GM19099 (cell line): ENCODE data around the gene SMARCAD1.

Experiments used
- POLR2A ChIP-seq: IDR thresholded peaks from 3 replicates; pipeline ENCODE4 v1.6.1; 2011; ENCODE audit warnings: low read depth; ENCODE audit not compliant: insufficient read length; ENCODE audit errors: extremely low read depth

SMARCAD1 gene

DNA sequence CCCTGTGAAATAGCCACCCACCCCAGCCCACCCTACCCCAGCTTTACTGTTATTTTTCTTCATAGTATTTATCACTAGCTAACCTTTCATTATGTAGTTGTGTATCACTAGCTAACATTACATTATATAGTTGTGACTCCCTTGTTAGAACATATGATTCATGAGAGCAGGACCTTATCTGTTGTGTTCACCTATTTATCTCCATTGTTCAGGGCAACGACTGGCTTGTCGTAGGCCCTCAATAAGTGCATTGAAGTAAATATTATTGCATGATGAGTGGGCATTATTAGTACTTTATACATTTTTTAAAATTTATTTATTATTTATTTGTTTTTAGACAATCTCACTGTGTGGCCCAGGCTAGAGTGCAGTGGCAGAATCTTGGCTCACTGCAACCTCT lies 4.2 kb downstream of the SMARCAD1 start:
- no peak for TF ChIP-seq POLR2A

DNA sequence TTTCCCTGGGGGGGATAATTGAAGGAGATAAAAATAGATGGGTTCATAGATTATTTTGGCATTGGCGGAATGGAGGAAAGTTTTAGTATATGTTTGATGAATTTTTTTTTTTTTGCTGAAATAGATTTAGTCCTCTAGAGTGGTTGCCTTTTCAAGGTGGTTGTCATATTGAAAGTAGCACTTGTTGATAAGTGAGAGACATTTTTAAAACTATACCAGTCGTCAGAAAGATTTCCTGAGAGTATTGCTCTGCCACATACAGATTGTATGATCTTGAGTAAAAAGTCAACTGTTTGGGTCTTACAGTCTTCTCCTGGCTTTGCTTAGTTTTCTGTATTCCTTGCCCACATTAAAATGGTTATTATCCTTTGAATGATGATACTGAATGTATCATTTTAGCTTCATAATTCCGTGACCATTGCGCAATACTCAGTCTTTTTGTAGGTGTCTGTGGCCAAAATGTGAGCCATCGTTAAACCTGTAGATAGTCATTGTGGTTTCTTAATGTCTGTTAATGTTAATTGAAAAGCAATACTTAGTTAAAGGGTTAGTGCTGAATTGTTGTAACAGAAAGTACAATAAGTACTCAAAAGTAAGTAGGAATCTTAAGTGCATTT lies 7.1 kb downstream of the SMARCAD1 start:
- no peak for TF ChIP-seq POLR2A

- TF ChIP-seq POLR2A: no peak
Measured at GRCh38 chr4:94216394-94216793, 8.7 kb downstream of the SMARCAD1 start.

GRCh38 chr4:94219402-94219801 lies 11.7 kb downstream of the SMARCAD1 start:
- no peak for TF ChIP-seq POLR2A

DNA sequence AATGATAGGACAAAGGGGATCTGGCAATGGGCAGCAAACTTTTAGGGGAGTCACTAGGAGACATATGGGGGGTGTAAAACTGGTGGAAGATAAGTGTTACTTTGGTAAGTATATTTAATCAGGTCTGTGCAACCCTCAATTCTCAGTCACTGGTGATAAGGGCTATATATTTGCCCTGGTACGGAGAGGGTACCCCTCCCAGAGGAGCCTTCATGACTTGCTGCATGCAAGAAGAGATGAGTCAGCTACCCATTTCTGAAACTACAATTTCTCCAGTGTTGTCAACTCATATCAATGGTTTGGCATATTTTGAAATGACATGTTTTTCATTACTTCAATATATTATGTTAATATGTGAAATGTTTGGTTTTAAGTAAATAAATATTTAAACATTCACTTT lies 14.3 kb downstream of the SMARCAD1 start:
- TF ChIP-seq POLR2A: no peak

DNA sequence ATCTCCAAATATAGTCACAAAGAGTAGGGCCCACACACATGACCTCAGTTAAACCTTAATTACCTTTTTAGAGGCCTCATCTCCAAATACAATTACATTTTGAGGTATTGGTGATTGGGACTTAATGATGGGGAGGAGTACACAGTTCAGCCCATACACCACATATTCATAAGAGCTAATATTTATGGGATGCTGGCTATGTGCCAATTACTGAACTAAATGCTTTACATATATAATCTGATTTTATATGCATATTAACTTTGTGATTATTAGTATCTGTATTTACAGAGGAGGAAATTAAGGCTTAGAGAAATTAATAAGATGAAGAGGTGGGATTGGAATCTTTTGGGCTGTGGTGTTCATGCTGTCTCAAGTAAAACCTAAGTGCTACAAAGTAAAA lies 17.8 kb downstream of the SMARCAD1 start:
- no peak for TF ChIP-seq POLR2A

DNA sequence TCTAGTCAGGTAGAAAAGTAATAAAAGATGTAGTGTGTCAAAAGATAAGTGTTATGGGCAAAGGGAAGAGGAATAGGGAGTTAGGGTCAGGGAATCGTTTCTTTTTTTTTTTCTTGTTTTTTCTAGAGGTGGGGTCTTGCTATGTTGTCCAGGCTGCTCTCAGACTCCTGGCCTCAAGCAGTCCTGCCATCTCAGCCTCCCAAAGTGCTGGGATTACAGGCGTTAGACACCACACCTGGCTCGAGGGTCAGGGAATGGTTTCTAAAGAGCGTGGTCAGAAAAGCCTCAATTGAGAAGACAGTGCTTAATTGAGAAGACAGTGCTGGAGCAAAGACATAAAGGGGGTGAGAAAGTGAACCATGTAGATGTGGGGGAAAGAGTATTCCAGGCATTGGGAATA lies 19.1 kb downstream of the SMARCAD1 start:
- TF ChIP-seq POLR2A: no peak

DNA sequence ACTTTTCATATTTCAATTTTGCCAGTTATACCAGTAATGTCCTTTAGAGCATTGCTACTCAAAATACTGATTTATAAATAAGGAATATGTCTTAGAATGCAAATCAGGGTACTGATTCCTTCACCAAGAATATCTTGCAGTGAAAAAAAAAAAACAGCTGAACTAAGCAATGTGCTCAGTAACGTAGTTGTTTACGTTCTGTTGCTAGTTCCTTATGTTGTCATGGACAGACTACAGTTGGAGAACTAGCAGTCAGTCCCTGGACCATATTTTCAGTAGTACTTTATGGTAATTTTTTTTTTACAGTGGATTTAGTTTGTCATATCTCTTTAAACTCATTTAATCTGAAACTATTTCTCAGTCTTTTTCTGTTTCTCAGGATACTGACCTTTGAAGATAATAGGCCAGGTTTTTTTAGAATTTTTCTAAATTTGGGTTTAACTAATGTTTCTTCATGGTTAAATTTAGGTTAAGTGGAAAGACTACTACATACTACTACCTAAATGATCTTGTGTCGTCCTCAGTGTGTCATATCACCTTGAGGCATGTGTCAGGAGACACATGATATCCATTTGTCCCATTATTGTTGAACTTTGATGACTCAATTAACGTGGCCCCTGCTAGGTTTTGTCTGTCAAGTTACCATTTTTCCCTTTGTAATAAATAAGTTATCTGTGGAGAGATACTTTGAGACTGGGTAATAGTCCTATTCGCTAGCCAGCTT lies 21.0 kb downstream of the SMARCAD1 start:
- TF ChIP-seq POLR2A: no peak

- no peak for TF ChIP-seq POLR2A
Measured at GRCh38 chr4:94232519-94232918, 24.9 kb downstream of the SMARCAD1 start.

GRCh38 chr4:94235825-94236224 lies 28.2 kb downstream of the SMARCAD1 start:
- TF ChIP-seq POLR2A: no peak

GRCh38 chr4:94237271-94237670 lies 29.6 kb downstream of the SMARCAD1 start:
- TF ChIP-seq POLR2A: no peak

- no peak for TF ChIP-seq POLR2A
Measured at GRCh38 chr4:94238160-94238559, 30.5 kb downstream of the SMARCAD1 start.

DNA sequence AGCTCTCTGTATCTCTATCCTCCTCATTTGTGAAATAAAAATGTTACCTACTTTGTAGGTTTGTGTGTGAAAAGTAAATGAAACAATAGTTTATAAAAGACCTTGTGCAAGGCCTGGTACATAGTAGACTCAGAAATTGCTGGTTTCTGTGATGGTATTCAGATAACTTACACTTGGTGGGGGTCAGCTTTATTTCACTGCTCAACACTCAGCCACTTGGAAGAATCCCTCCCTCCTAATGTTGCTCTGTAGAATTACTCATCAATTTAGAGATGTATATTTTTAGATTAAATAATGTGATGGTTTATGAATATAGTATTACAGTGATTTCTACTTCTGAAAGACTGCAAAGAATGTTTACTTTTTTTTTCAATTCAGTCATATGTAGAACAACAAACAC lies 32.7 kb downstream of the SMARCAD1 start:
- TF ChIP-seq POLR2A: no peak

DNA sequence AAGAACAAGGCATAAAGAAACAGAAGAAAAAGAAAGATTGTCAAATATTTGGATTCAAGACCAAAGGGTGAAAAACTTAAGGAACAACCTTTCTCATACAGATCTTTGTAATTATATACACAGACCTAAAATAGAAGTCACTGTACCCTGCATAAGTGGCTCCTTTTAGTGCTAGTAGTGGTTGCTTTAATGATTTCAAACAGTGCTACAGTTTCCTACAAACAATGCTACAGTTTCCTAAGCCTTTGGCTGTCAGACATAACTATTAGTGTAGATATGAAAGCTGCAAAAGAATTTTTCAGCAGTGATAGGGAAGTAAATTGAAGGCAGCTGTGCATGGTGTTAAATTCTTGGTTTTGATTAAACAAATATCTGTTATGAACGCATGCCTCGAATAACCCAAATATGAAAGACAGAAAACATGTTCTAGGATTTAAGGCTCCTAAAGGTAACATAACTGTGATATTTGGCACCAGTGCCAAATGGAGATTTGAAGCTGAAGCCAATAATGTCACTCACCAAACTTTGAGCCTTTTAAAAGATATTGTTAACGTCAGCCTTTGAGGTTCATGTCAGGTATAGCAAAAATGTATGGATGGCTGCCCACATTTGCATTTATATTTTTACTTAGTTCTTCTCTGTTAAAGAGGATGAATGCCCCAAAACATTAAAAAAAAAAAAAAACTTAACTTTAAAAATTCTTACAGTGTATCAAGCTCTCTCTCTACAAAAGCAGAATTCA lies 36.6 kb downstream of the SMARCAD1 start:
- no peak for TF ChIP-seq POLR2A

DNA sequence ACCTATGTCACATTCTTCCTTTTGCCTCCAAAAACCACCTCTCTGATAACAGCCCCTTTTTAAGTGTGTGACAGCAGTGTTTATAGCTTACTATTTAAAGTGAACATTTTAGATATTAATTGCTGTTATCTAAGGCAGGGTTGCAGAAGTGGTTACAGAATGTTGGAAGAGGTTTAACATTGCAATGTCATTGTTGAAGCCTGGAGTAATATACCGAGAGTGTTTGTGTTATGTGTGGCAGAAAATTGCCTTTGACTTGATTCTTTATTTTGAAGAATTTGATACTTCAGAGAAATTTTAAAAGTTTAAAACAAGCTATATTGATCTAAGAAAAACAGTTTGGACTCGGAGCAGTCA lies 37.1 kb downstream of the SMARCAD1 start:
- TF ChIP-seq POLR2A: no peak

GRCh38 chr4:94251094-94251493 lies 43.4 kb downstream of the SMARCAD1 start:
- no peak for TF ChIP-seq POLR2A

GRCh38 chr4:94253036-94253435 lies 45.4 kb downstream of the SMARCAD1 start:
- no peak for TF ChIP-seq POLR2A

DNA sequence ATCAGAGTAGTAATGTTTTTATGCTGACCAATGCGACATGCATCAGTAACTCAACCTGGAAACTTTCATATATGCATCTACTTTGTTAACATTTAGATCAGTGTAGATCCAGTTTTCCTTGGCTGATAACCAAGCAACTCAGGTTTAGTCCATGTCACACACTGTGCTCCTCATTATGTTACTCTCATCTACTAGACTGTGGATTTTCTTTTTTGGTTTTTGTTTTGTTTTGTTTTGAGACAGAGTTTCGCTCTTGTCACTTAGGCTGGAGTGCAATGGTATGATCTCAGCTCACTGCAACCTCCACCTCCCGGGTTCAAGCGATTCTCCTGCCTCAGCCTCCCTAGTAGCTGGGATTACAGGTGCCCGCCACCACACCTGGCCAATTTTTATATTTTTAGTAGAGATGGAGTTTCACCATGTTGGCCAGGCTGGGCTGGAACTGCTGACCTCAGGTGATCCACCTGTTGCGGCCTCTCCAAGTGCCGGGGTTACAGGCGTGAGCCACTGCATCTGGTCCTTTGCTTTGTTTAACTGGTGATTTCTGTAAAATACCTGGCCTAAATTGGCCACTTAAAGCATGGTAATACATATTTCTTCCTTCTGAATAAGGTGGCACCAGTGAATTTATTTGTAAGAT lies 48.6 kb downstream of the SMARCAD1 start:
- TF ChIP-seq POLR2A: no peak
